Activated CD4-positive, alpha-beta T cell treated with anti-CD3 and anti-CD28 coated beads for 36 hours (primary cell): ENCODE data around the gene GHR. TPM values are rescaled to one million over a fixed set of nuclear protein-coding genes. Genes with fewer than 3 reads are reported as not detected.
"Not testable (repeated sequence)": the region's sequence is repeated elsewhere in the genome, so short reads cannot be mapped to it uniquely, and the experiment has no call there.

Experiments
- ATAC-seq: fragments of 200-7000 bp; cut with Tn5 transposase; one replicate; pipeline ENCODE4 v1.10.0; 2021; ENCODE audit warnings: mild to moderate bottlenecking, moderate library complexity
- CTCF ChIA-PET: fragments of 350-600 bp; sonication (Branson Sonifier 250); formaldehyde crosslinking; loops from one replicate; lab custom pipeline; 2021; ENCODE audit warnings: antibody characterized with exemption; lab: Charles Lee
- POLR2A ChIA-PET: fragments of 350-600 bp; sonication (Branson Sonifier 250); formaldehyde crosslinking; loops from one replicate; lab custom pipeline; 2021; ENCODE audit warnings: antibody characterized with exemption, inconsistent platforms; lab: Charles Lee
- DNase-seq: peaks from one replicate; pipeline ENCODE4 v3.0.0-alpha.2; 2020
- H3K27ac Mint-ChIP-seq: one replicate; pipeline ENCODE4 v1.8.0; 2021; ENCODE audit warnings: mixed read lengths
- H3K27me3 Mint-ChIP-seq: one replicate; pipeline ENCODE4 v1.8.0; 2021; ENCODE audit warnings: mixed read lengths
- H3K36me3 Mint-ChIP-seq: one replicate; pipeline ENCODE4 v1.8.0; 2021; ENCODE audit warnings: low read depth, mixed read lengths
- H3K4me1 Mint-ChIP-seq: one replicate; pipeline ENCODE4 v1.8.0; 2021; ENCODE audit warnings: mixed read lengths
- H3K4me3 Mint-ChIP-seq: one replicate; pipeline ENCODE4 v1.8.0; 2021; ENCODE audit warnings: mild to moderate bottlenecking, moderate library complexity, mixed read lengths
- H3K9me3 Mint-ChIP-seq: one replicate; pipeline ENCODE4 v1.8.0; 2021; ENCODE audit warnings: low read depth, mixed read lengths
- intact Hi-C, 2 experiments: fragments of 100-400 bp; cut with DNase I in 1 of 2; cut with micrococcal nuclease in 1 of 2; formaldehyde crosslinking; loops; one replicate each; pipeline versions ENCODE4 v1.14.2 to v1.15.1; 2022 to 2024; cut with DNase I, micrococcal nuclease
- total RNA-seq, 2 experiments: library from RNA; stranded (reverse); gene quantifications; one replicate each; pipeline ENCODE4 v1.2.3, GENCODE V29; 2021

GHR gene
- total RNA-seq, 2 experiments from 2014 or later = not detected

DNA sequence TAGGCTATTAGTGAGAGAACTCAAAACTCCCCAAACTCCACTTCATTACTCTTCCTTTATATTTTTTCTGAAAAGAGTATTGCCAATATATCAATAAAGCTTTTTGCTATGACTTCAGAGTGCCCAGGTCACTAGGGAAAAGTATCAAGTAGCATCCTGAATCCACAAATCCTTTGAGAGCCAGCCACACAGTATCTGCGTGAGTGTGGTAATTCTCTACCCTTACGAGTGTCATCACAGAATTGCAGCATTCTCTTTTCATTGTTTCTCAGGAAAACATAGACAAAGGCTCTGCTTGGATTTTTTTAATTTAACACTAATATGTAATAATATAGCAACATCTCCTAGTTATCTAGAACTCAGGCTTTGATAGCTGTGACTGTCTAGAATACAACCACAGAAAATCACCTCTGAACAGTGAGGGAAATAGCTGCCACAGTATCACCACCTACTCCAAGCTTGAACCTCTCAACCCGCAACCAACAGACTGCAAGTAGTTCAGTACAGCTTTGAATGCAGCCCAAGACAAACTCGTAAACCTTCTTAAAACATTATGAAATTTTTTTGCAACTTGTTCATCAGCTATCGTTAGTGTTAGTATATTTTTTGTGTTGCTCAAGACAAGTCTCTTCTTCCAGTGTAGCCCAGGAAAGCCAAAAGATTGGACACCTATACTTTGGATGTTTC, 254.1 kb downstream of the GHR start:
- H3K27me3 Mint-ChIP-seq = peaks cover 2% of the 10 kb centered on the region
- CTCF ChIA-PET = no interaction called here
- DNase-seq (no peak), ATAC-seq (no peak)
- H3K4me3 Mint-ChIP-seq = no peak overlapping the region
- intact Hi-C loops = no loop called here
- no peak overlapping the region for H3K27ac Mint-ChIP-seq
- POLR2A ChIA-PET = interaction anchor here (0.5 kb wide), 1 partner anchor 1034 kb away, joined by 4 read pairs; no protein-coding TSS in a partner anchor
- peaks cover 4% of the 10 kb centered on the region for H3K9me3 Mint-ChIP-seq
- H3K36me3 Mint-ChIP-seq = no peaks in the 10 kb centered on the region
- H3K4me1 Mint-ChIP-seq = no peaks in the 10 kb centered on the region

DNA sequence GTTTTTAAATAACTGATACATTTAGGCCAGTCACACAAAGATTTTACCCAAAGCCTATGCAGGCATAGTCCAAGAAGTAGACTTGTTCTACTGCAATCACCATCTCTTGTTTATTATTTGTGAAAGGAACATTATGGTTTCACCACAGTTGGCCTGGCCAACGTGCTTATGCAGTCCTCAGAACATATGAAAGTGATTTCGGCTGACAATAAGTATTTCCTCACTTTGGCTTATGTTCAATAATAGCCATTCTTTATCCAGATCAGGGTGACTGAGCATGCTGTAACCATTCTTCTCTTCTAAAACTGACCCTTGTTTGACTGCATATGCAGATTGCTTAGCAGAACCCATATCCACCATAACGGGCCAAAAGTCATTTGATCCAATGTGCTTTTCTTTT, 256.8 kb downstream of the GHR start:
- intact Hi-C loops = no loop called here

DNA sequence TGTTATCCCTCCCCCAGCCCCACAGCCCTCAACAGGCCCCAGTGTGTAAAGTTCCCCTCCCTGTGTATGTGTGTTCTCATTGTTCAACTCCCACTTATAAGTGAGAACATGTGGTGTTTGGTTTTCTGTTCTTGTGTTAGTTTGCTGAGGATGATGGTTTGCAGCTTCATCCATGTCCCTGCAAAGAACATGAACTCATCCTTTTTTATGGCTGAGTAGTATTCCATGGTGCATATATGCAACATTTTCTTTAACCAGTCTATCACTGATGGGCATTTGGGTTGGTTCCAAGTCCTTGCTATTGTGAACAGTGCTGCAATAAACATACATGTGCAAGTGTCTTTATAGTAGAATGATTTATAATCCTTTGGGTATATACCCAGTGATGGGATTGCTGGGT, 261.8 kb downstream of the GHR start:
- intact Hi-C loops, POLR2A ChIA-PET, ATAC-seq, DNase-seq, H3K9me3 Mint-ChIP-seq, H3K4me3 Mint-ChIP-seq, H3K27me3 Mint-ChIP-seq, H3K4me1 Mint-ChIP-seq, H3K27ac Mint-ChIP-seq, H3K36me3 Mint-ChIP-seq, CTCF ChIA-PET: not testable (repeated sequence)

More for the DNA sequence above, 256.8 kb downstream of the GHR start:
- ATAC-seq = no peak
- no peak overlapping the region for H3K27ac Mint-ChIP-seq
- no peaks in the 10 kb centered on the region for H3K36me3 Mint-ChIP-seq
- H3K4me3 Mint-ChIP-seq = no peak overlapping the region
- no peak for DNase-seq
- peaks cover 1% of the 10 kb centered on the region for H3K27me3 Mint-ChIP-seq
- ChIA-PET POLR2A (no interaction called here), CTCF (no interaction called here)
- H3K4me1 Mint-ChIP-seq = no peaks in the 10 kb centered on the region
- peaks cover 4% of the 10 kb centered on the region for H3K9me3 Mint-ChIP-seq

DNA sequence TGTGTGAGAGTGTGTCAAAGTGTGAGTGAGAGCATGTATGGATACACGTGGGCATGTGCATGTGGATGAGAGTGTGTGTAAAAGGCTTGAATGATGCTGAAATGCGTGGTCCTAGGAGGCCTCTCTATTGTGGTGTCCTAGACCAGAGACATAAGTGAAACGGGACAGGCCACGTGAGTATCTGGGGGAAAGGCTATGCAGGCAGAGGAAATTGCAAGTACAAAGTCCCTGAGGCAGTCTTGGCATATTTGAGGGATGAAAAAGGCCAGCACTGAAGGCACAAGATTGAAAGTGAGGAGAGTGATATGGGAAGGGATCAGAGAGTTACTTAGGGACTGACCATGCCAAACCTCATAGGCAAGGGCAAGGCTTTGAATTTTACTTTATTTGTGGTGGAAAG, 266.2 kb downstream of the GHR start:
- CTCF ChIA-PET = interaction anchor here (1.4 kb wide), 1 partner anchor 200 kb away, joined by 5 read pairs; no protein-coding TSS in a partner anchor
- DNase-seq (no peak), ATAC-seq (no peak)
- Mint-ChIP-seq H3K27ac (no peak overlapping the region), H3K36me3 (no peaks in the 10 kb centered on the region), H3K9me3 (peaks cover 3% of the 10 kb centered on the region), H3K4me3 (no peak overlapping the region), H3K4me1 (no peaks in the 10 kb centered on the region), H3K27me3 (peaks cover 5% of the 10 kb centered on the region)
- intact Hi-C loops = no loop called here
- POLR2A ChIA-PET = no interaction called here

DNA sequence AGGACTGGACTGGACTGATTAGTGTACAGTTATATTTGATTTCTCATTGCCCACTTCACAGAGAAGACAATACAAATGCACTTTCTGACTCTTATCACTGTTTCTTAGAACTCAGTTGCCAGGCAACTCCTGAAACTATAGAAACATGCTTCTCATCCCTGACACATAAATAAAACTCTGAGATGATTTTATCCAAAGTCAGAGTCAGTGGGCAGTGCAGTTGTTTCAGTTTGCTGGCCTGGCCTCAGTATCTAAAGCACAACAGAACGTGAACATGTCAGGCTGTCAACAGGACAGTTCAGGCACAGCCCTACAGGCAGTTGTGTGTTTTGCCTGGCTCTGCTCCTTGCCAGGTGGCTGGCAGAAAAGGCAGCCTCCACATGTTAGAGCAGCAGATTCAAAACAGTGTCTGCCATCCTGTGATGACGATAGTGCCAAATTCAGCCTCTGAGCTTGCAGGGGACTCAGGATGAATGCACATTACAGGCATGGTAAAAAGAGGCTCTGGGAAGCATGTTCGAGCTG, 268.2 kb downstream of the GHR start:
- intact Hi-C loops = no loop called here
- Mint-ChIP-seq H3K4me3 (no peak overlapping the region), H3K36me3 (no peaks in the 10 kb centered on the region), H3K4me1 (no peaks in the 10 kb centered on the region), H3K9me3 (peaks cover under 1% of the 10 kb centered on the region), H3K27me3 (peaks cover 3% of the 10 kb centered on the region), H3K27ac (no peak overlapping the region)
- ATAC-seq = peak; percentile 30
- ChIA-PET CTCF (no interaction called here), POLR2A (no interaction called here)
- DNase-seq = peak; percentile 5

DNA sequence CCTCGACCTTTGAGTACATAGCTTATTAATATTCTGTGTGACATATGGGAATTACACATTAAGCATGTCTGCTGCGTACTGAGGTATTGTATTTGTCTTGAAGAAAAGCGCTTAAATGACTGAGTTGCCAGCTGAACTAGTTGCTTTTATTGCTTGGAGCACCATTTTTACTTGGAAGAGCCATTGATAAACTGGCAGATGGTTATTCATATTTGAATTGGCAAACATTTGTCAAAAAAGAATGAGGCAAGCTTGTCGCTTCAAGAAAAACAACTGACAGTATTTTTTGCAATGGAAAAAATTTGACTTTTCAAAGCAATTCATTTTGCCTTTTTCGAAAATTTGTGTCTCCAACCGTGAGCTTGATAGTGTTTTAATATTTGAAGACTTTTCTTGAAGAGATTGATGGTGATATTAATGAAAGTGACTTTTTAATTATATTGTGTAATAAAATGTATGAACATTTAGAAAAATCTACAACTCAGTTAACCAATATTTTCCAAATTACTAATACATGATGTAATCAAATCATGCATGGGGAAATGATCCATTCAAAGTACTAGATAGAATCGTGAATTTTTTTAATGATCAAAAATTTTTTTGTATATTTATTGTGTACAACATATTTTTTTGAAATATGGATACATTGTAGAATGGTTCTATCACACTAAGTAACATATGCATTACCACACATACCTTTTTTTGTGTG, 278.3 kb downstream of the GHR start:
- H3K4me3 Mint-ChIP-seq = no peak overlapping the region
- no peaks in the 10 kb centered on the region for H3K4me1 Mint-ChIP-seq
- H3K36me3 Mint-ChIP-seq = no peaks in the 10 kb centered on the region
- H3K9me3 Mint-ChIP-seq = peaks cover 7% of the 10 kb centered on the region
- CTCF ChIA-PET = no interaction called here
- no peak for DNase-seq
- H3K27ac Mint-ChIP-seq = no peak overlapping the region
- POLR2A ChIA-PET = no interaction called here
- no peak for ATAC-seq
- peaks cover 4% of the 10 kb centered on the region for H3K27me3 Mint-ChIP-seq
- intact Hi-C loops = no loop called here

DNA sequence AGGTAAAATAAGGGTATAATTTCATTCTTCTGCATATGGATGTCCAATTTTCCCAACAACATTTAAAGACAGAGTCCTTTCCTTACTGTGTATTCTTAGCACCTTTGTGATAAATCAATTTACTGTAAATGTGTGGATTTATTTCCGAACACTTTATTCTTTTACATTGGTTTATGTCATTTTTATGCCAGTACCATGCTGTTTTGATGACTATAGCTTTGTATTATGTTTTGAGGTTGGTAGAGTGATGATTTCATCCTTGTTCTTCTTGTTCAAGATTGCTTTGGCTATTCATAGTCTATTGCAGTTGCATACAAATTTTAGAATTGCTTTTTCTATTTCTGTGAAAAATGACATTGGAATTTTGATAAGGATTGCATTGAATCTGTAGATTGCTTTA, 280.0 kb downstream of the GHR start:
- H3K4me1 Mint-ChIP-seq = no peaks in the 10 kb centered on the region
- ATAC-seq = no peak
- H3K36me3 Mint-ChIP-seq = no peaks in the 10 kb centered on the region
- intact Hi-C loops = no loop called here
- DNase-seq = no peak
- ChIA-PET CTCF (interaction anchor here (1.2 kb wide), 1 partner anchor 9 kb away, joined by 3 read pairs; no protein-coding TSS in a partner anchor), POLR2A (no interaction called here)
- H3K27ac Mint-ChIP-seq = no peak overlapping the region
- H3K4me3 Mint-ChIP-seq = no peak overlapping the region
- peaks cover 2% of the 10 kb centered on the region for H3K27me3 Mint-ChIP-seq
- H3K9me3 Mint-ChIP-seq = peaks cover 7% of the 10 kb centered on the region

DNA sequence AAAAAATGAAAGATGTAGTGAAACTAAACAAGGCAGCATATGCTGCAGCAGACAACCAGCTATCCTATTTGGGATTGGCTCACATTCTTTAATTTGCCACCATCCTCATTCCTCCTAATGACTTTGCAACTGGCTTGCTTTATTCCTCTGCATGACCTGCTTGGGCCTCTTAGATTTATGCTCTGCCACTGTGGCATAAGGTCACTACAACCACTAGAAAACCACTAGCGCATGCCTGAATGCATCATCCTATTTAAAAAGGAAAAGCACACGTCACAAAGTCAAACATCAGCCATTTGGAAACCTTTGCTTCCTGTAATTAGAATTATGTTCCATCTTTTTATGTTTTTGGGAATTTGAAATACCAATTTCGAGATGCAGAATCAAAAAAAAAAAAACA, 292.5 kb downstream of the GHR start:
- CTCF ChIA-PET = no interaction called here
- POLR2A ChIA-PET = no interaction called here
- Mint-ChIP-seq H3K9me3 (no peaks in the 10 kb centered on the region), H3K27ac (no peak overlapping the region), H3K36me3 (no peaks in the 10 kb centered on the region), H3K4me3 (no peak overlapping the region), H3K27me3 (peaks cover 8% of the 10 kb centered on the region), H3K4me1 (peaks cover 15% of the 10 kb centered on the region)
- no peak for DNase-seq
- intact Hi-C loops = no loop called here
- ATAC-seq = no peak

DNA sequence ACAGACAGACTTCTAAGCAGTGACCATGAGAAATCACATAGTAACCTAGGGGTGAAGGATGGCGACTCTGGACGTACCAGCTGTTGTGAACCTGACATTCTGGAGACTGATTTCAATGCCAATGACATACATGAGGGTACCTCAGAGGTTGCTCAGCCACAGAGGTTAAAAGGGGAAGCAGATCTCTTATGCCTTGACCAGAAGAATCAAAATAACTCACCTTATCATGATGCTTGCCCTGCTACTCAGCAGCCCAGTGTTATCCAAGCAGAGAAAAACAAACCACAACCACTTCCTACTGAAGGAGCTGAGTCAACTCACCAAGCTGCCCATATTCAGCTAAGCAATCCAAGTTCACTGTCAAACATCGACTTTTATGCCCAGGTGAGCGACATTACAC, 295.4 kb downstream of the GHR start:
- Mint-ChIP-seq H3K27ac (no peak overlapping the region), H3K4me3 (no peak overlapping the region), H3K4me1 (peaks cover 15% of the 10 kb centered on the region), H3K36me3 (no peaks in the 10 kb centered on the region), H3K27me3 (peaks cover 13% of the 10 kb centered on the region), H3K9me3 (no peaks in the 10 kb centered on the region)
- DNase-seq = peak; percentile 18
- ChIA-PET CTCF (interaction anchor here (0.5 to 1.0 kb wide), 3 partner anchors 92 to 387 kb away, joined by 3 to 4 read pairs (median 3); no protein-coding TSS in a partner anchor), POLR2A (no interaction called here)
- intact Hi-C loops = no loop called here
- ATAC-seq = peak; percentile 89

DNA sequence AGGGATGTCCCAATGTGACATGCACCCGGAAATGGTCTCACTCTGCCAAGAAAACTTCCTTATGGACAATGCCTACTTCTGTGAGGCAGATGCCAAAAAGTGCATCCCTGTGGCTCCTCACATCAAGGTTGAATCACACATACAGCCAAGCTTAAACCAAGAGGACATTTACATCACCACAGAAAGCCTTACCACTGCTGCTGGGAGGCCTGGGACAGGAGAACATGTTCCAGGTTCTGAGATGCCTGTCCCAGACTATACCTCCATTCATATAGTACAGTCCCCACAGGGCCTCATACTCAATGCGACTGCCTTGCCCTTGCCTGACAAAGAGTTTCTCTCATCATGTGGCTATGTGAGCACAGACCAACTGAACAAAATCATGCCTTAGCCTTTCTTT, 295.8 kb downstream of the GHR start:
- H3K4me1 Mint-ChIP-seq = peaks cover 15% of the 10 kb centered on the region
- DNase-seq (peak; percentile 2), ATAC-seq (peak; percentile 45)
- peaks cover 13% of the 10 kb centered on the region for H3K27me3 Mint-ChIP-seq
- no peaks in the 10 kb centered on the region for H3K36me3 Mint-ChIP-seq
- ChIA-PET POLR2A (no interaction called here), CTCF (interaction anchor here (0.5 to 0.6 kb wide), 2 partner anchors 91 to 387 kb away, joined by 3 to 4 read pairs; no protein-coding TSS in a partner anchor)
- H3K4me3 Mint-ChIP-seq = no peak overlapping the region
- no peak overlapping the region for H3K27ac Mint-ChIP-seq
- H3K9me3 Mint-ChIP-seq = no peaks in the 10 kb centered on the region
- intact Hi-C loops = no loop called here

DNA sequence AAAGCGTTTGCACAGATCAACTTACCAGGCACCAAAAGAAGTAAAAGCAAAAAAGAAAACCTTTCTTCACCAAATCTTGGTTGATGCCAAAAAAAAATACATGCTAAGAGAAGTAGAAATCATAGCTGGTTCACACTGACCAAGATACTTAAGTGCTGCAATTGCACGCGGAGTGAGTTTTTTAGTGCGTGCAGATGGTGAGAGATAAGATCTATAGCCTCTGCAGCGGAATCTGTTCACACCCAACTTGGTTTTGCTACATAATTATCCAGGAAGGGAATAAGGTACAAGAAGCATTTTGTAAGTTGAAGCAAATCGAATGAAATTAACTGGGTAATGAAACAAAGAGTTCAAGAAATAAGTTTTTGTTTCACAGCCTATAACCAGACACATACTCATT, 297.0 kb downstream of the GHR start:
- DNase-seq = peak; percentile 4
- intact Hi-C loops = no loop called here
- ChIA-PET CTCF (interaction anchor here (0.6 to 0.7 kb wide), 2 partner anchors 205 to 221 kb away, joined by 3 read pairs; no protein-coding TSS in a partner anchor), POLR2A (no interaction called here)
- Mint-ChIP-seq H3K36me3 (no peaks in the 10 kb centered on the region), H3K27ac (no peak overlapping the region), H3K27me3 (peaks cover 15% of the 10 kb centered on the region), H3K4me3 (no peak overlapping the region), H3K9me3 (no peaks in the 10 kb centered on the region), H3K4me1 (peaks cover 15% of the 10 kb centered on the region)
- no peak for ATAC-seq
